GM19351 (cell line): ENCODE measurements around the gene C19orf53.
"Not testable (repeated sequence)": the region's sequence is repeated elsewhere in the genome, so short reads cannot be mapped to it uniquely, and the experiment has no call there.

Experiments
- ATAC-seq: cut with Tn5 transposase; IDR thresholded peaks from one replicate; pipeline ENCODE4 v1.9.1; 2021; ENCODE audit warnings: mild to moderate bottlenecking, moderate library complexity; ENCODE audit not compliant: unreplicated experiment

The C19orf53 gene

GRCh38 chr19:13774217-13775191 lies at the start of gene C19orf53:
Gene C19orf53, plus strand, starts transcription at chr19:13774456. Its CDS starts 22 bp downstream, at chr19:13774478.
- ATAC-seq, result peak; percentile 83

GRCh38 chr19:13726323-13726722 lies 47.9 kb upstream of the C19orf53 start:
- no peak for ATAC-seq

GRCh38 chr19:13727798-13728197 lies 46.5 kb upstream of the C19orf53 start:
- no peak for ATAC-seq

GRCh38 chr19:13729859-13730258 lies 44.4 kb upstream of the C19orf53 start:
- no peak for ATAC-seq

GRCh38 chr19:13731147-13731964 lies 42.9 kb upstream of the C19orf53 start:
- ATAC-seq, result peak; percentile 92

- no peak for ATAC-seq
Measured at GRCh38 chr19:13732337-13732736, 41.9 kb upstream of the C19orf53 start.

- no peak for ATAC-seq
Measured at GRCh38 chr19:13734751-13735150, 39.5 kb upstream of the C19orf53 start.

GRCh38 chr19:13738073-13738472 lies 36.2 kb upstream of the C19orf53 start:
- no peak for ATAC-seq

GRCh38 chr19:13741893-13742292 lies 32.4 kb upstream of the C19orf53 start:
- no peak for ATAC-seq

GRCh38 chr19:13742756-13743155 lies 31.5 kb upstream of the C19orf53 start:
- ATAC-seq, result no peak

GRCh38 chr19:13744174-13744573 lies 30.1 kb upstream of the C19orf53 start:
- ATAC-seq, result no peak

- ATAC-seq, result no peak
Measured at GRCh38 chr19:13747098-13747453, 27.2 kb upstream of the C19orf53 start.

GRCh38 chr19:13748169-13748828 lies 26.0 kb upstream of the C19orf53 start:
- ATAC-seq, result no peak

- no peak for ATAC-seq
Measured at GRCh38 chr19:13751436-13751835, 22.8 kb upstream of the C19orf53 start.

GRCh38 chr19:13753622-13754021 lies 20.6 kb upstream of the C19orf53 start:
- ATAC-seq, result not testable (repeated sequence)

- ATAC-seq, result no peak
Measured at GRCh38 chr19:13756210-13756609, 18.0 kb upstream of the C19orf53 start.

- ATAC-seq, result no peak
Measured at GRCh38 chr19:13757805-13758772, 16.2 kb upstream of the C19orf53 start.

- no peak for ATAC-seq
Measured at GRCh38 chr19:13758795-13759194, 15.5 kb upstream of the C19orf53 start.

- ATAC-seq, result no peak
Measured at GRCh38 chr19:13761423-13761822, 12.8 kb upstream of the C19orf53 start.

- no peak for ATAC-seq
Measured at GRCh38 chr19:13762635-13763235, 11.5 kb upstream of the C19orf53 start.
